Measurements from ENCODE around the gene BRAT1.

BRAT1 gene

DNA sequence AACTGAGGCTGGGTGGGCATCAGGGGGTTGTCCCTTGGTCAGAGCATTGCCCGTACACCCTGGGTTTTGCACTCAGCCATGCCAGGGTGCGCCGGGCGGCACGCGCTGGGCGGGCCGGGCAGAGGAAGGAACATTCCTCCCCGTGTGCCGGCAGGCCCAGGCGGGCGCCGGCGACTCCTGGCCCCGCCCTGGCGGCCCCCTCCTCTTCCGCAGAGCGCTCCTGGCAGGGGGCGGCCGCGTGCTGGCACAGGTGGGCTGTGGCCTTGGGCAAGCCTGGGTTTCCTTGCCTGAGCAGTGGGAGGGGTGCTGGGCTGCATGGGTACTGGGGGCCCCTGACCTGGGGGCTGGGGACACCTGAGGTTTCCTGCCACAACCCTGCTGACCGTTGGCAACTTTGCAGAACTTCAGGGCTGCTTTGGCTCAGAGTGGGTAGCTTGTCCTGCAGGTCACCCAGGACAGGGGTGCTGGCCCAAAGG lies 31.8 kb downstream of the BRAT1 start:
- DNase-seq (ENCODE audit: low read depth): no peak

DNA sequence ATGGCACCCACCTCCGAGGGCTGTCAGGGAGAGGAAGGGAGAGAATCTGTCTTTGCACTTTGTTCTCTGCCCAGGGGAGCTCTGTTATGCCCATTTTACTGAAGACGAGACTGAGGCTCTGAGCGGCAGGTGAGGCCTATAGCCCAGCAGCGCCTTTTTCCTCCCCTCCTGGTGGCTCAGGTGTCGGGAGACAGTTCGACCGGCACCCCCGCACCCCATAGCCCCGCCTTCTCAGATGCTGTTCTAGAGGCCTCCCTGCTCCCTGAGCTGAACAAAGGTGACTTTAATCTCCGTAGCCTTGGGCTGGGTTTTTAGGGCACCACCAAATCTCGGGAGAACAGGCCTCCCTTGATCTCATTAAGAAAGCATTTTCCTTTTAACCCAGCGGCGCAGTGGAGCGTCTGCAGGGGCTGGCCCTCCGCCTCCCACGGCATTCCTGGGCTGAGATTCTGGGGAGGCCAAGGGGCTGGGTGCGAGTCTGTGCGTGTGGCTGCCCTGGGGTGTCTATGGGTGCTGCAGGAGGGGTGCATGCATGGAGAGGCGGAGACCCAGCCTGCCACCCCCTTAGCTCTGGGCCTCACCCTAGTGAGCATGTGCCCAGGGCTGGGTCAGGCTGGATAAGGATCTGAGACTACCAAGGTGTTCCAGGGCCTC lies 32.4 kb downstream of the BRAT1 start:
- DNase-seq (ENCODE audit: low read depth): peak; percentile 73

DNA sequence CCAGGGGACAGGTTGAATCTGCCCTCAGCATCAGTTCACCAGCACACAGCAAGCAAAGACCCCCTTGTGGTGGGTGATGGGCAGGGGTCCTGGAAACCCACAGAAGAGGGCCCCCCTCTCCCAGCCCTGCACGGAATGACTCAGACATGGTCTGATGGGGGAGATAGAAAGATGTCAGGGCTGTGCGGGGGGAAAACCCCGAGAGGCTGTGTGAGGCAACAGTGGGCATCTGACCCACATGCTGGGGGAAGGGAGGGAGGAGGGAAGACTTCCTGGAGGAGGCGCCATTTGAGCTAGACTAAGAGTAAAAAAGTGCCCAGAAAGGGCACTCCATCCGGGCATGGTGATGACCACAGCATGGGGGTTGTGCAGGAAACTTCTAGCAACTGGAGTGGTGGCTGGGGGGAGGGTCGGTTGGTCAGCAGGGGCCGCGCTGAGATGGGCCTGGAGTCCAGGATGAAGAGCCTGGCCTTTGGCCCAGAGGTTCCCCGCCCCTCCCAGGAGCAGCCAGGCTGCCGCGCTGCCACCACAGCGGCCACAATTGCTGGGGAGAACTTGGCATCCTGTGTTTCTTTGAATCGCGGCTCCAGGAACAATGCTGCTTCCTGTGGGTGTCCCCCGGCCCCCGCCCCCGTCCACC lies 33.3 kb downstream of the BRAT1 start:
- peak; percentile 62 for DNase-seq (ENCODE audit: low read depth)

GRCh38 chr7:2521341-2521745 lies 34.0 kb downstream of the BRAT1 start:
- no peak for DNase-seq (ENCODE audit: low read depth)

DNA sequence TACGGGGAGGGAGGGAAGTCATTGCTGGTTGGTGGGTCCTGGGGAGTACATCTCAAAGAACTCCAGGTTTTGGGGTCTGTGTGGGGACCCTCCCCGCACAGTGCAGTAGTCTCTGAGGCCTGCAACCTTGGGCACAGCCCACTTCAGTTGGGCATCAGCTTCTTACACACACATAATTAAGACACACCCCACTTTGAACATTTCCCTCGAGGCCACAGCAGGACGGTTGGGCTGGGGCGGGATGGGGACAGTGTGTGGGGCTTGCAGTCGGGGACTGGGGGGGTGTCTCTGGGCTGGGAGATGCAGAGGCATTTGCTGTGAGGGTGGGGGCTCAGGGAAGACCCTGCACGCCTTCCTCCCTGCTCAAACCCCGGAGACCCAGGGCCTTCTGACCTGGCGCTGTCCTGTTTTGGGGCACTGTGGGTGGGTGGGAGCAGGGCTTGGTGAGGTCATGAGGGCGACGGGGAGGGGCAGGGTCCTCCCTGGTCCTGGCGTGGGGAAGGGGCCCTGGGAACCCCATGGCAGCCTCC lies 34.5 kb downstream of the BRAT1 start:
- no peak for DNase-seq (ENCODE audit: low read depth)

DNA sequence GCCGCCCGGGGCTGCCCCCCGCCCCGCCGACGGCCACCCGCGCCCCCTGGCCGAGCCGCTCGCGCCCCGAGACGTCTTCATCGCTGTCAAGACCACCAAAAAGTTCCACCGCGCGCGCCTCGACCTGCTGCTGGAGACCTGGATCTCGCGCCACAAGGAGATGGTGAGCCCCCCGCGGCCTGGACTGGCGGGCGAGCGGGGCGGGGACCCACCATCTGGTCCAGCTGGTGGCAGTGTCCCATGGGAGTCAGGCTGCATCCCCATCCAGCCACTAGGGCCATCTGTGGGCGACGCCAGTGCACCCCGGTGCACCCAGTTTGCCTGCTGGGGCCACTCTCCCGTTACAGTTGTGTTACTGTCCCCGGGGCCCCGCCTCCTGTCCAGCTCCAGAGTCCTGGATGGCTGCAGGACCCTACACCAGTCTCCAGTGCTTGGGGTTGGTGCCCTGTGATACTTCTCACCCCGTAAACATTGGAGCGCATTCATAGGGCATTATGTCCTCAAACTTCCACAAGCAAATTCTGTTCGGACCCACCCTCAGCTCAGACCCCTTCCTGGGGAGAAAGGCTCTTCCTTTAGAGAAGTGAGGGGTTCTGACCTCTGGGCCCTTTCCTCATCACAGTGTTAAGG lies 35.1 kb downstream of the BRAT1 start:
- DNase-seq (ENCODE audit: low read depth): no peak

- DNase-seq (ENCODE audit: low read depth): peak; percentile 74
Measured at GRCh38 chr7:2519119-2519930, 36.0 kb downstream of the BRAT1 start, which contains the start of gene LFNG. TSS of gene LFNG (plus strand) at chr7:2519774. CDS start at chr7:2519862, 88 bp downstream.

DNA sequence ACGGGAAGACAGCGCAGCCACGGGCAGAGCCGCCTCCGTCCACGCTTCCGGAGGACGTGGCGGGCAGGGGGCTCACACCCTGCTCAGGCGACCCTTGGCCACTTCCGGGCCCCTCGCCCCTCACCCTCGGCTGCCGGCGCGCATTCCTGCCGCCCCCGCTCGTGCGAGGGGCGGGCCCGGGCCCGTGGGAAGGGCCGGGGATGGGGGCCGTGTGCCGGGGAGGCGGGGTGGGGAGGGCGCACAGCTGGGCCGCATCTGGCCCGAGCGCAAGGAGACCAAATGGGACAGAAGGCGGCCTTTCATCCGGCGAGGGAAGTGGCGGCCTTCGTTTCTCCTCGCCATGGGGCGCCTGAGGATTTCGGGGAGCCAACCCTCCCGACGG lies 36.6 kb downstream of the BRAT1 start:
- no peak for DNase-seq (ENCODE audit: low read depth)

DNA sequence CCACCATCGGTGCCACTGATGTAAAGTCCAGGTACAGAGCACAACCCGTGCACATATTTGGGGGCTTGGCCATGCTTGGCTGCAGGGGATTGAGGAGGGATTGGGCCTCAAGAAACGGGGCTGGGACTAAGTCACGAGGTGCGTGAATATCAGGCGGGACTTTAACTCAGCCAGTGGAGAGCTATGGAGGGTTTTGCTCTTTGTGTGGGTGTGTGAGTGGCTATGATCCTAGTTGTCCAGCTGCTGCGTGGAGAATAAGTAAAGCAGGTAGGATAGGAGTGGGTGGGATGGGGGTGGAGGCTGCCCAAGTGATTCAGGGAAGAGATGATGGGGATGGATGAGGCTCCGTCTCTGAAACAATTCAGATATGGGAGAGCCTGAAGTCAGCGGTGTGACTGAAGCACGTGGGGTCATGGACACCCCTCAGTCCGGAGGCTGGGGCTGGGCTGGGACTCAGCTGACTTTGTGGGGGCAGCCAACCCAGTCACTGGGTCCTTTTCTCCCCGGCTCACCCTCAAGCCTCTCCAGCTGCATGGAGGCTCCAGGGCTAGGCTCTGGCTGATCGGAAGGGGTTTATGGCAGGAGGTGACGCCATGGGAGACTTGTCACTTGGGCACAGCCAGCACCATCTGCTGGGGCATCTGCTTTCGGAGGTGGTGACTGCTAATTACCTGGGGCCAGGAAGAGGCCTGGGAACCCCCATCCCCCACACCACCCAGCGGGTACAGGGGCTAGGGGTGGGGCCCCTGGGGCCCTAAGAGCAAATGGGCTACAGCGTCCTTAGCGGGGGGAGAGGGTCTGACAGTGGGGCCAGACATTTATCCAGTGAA lies 37.4 kb downstream of the BRAT1 start:
- peak; percentile 66 for DNase-seq (ENCODE audit: low read depth)

GRCh38 chr7:2517026-2517425 lies 38.3 kb downstream of the BRAT1 start:
- DNase-seq (ENCODE audit: low read depth): peak; percentile 90

- no peak for DNase-seq (ENCODE audit: low read depth)
Measured at GRCh38 chr7:2516194-2516555, 39.1 kb downstream of the BRAT1 start.

DNA sequence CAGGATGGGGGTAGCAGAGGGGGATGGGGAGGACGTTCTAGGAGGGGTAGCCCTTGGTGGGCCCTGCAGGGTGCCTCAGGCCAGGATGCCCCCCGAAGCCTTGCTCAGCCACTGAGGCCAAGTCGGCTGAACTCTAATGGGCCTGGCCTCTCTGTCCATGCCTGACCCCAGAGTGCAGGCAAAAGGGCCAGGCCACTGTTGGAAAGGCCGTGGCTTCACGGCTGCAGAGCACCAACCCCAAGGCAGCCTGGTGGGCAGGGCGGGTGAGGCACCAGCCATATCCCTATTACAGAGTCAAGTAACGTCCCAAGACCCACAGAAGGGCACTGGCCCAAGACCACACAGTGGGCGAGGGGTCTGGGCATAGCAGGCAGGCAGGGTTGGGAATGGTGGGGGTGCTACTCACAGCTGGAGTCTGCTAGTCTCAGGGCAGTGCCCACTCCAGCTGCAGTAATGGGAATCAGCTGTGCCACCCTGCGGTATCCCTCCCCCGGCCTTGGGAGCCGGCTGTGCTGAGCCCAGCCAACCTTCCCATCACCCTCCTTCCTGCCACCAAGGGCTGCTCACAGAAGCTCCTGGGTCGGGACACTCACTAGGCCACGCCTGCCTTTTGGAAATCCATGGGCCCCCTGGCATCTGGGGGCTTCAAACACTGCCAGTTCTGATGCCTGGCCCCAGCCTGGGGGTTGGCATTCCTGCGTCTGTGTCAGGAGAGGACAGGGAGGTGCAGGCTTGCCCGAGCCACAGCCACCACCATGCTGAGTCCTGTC lies 39.7 kb downstream of the BRAT1 start:
- DNase-seq (ENCODE audit: low read depth): no peak

DNA sequence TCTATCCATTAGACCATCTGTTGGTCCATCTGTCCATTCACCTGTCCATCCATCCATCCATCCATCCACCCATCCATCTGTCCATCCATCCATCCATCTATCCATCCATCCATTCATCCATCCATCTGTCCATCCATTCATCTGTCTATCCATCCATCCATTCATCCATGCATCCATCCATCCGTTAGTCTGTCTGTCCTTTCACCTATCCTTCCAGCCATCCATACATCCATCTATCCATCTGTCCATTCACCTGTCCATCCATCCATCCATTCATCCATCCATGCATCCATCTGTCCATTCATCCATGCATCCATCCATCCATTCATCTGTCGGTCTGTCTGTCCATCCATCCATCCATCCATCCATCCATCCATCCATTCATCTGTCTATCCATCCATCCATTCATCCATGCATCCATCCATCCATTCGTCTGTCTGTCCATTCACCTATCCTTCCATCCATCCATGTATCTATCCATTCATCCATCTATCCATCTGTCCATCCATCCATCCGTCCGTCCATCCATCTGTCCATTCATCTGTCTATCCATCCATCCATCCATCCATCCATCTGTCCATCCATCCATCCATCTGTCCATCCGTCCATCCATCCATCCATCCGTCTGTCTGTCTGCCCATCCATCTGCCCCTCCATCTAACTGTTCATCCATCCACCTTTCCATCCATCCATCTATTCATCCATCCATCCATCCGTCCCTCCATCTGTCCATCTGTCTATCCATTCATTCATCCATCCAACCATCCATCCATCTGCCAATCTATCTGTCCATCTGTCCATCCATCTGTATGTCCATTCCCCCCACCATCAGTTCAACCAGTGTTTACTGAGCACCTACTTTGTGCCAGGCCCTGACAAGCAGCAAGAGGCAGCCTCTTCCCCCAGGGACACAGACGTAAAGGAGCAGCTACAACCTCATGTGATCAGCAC lies 40.6 kb downstream of the BRAT1 start:
- no peak for DNase-seq (ENCODE audit: low read depth)

DNA sequence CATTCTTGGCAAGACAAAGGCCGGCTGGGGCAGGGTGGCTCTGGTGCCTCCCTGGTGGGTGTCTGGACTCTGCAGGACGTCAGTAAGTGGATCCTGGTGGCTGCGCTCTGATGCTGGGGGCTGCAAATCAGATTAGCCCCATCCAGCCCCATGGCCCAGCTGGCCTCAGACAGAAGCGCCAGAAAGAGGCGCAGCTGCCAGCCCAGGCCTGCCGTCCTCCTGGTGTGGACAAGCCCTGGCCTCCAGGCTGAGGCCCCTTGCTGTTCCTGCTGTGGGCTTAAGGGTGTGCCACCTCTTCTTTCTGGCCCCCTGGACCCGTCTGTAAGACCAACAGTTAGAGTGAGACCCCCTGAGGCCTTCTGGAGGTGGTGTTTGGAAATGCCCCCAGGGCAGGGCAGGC lies 41.6 kb downstream of the BRAT1 start:
- DNase-seq (ENCODE audit: low read depth): no peak

DNA sequence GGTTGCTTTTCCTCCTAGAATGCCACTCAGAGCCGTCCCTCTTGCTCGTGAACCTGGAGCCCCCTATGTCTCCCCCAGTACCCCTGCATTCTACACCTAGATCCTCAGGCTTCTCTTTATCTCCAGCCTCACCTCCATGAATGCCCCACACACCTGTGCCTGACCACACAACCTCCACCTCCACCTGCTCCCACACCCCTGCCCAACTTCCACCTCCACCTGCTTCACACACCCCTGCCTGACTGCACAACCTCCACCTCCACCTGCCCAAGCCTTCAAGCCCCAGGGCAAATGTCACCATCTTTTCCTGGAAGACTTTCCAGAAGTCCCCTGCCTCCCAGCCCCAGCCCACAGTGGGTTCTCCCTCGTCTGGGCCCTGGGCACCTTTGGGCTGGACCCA lies 42.6 kb downstream of the BRAT1 start:
- no peak for DNase-seq (ENCODE audit: low read depth)

GRCh38 chr7:2512179-2512661 lies 43.1 kb downstream of the BRAT1 start:
- DNase-seq (ENCODE audit: low read depth): no peak

GRCh38 chr7:2511769-2512168 lies 43.6 kb downstream of the BRAT1 start:
- no peak for DNase-seq (ENCODE audit: low read depth)

DNA sequence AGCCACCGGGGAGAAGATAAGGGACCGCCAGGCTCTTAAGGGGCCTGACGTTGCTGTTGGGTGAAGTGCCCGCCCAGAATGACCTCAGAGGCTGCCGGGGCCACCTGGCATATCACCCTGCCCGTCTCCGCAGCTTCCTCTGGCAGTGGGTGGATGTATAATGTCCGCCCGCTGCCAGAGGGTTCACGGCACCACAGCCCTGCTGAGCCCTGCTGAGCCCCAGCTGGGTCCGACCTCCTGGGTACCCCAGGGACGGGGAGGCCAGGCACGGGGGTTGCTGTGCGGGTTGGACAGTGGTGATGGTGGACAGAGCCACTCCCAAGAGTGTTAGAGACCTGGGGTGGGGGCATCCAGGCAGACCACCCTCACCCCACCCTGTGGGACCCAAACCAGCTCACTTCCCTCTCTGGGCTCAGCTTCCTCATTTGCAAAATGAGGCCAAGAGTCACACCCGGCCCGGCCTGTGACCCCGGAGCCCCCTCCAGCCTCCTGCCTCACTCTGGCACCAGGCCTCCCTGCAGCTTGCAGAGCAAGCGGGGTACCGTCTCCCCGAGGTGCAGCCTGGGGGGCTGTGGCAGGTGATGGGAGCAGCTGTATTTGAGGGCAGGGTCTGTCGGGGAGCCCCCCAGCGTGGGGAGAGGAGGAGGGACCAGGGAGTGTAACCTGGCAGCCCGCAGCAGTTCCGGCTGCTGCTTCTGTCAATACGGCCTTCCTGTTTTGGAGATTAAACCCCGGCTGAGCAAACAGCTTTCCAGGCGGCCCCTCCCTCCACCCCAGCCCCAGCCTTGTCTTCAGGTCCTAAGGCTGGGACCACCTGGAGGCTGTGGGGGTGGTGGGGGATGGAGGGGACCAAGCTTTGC lies 44.2 kb downstream of the BRAT1 start:
- peak; percentile 33 for DNase-seq (ENCODE audit: low read depth)

Data from amniotic epithelial cell (primary cell).